Nephron (organoid): ENCODE measurements around the gene XPO5.
A peak's percentile ranks its signal among the peaks of the same experiment; 100 is the strongest.
"Not testable (repeated sequence)": the region's sequence is repeated elsewhere in the genome, so short reads cannot be mapped to it uniquely, and the experiment has no call there.

Source experiments
- H3K27ac Mint-ChIP-seq, 3 experiments: 2 replicates each; pipeline ENCODE4 v1.8.0; 2020; ENCODE audit warnings: mixed read lengths in 3 of 3, mild to moderate bottlenecking in 2 of 3, moderate library complexity in 1 of 3
- H3K27me3 Mint-ChIP-seq: 2 replicates; pipeline ENCODE4 v1.8.0; 2021; ENCODE audit warnings: low read depth, mild to moderate bottlenecking, moderate library complexity, mixed read lengths
- H3K36me3 Mint-ChIP-seq: 2 replicates; pipeline ENCODE4 v1.8.0; 2020; ENCODE audit warnings: low read depth, mixed read lengths
- H3K4me1 Mint-ChIP-seq: 2 replicates; pipeline ENCODE4 v1.8.0; 2020; ENCODE audit warnings: mixed read lengths
- H3K4me3 Mint-ChIP-seq, 3 experiments: 2 replicates each; pipeline ENCODE4 v1.8.0; 2020; ENCODE audit warnings: mild to moderate bottlenecking in 3 of 3, mixed read lengths in 3 of 3, moderate library complexity in 2 of 3
- H3K9me3 Mint-ChIP-seq: 2 replicates; pipeline ENCODE4 v1.8.0; 2020; ENCODE audit warnings: mixed read lengths
- CTCF ChIP-seq, 3 experiments: fragments of 200-600 bp; sonication (generic); IDR thresholded peaks; one replicate each; pipeline ENCODE4 v1.5.0; 2021; ENCODE audit warnings: antibody characterized with exemption in 3 of 3; ENCODE audit not compliant: unreplicated experiment in 3 of 3

XPO5 gene

GRCh38 chr6:43579171-43579570 is 3.3 kb upstream of the XPO5 start:
- H3K27ac Mint-ChIP-seq = peak overlapping the region; percentile 37 to 48 (median 43)
- no peak for TF ChIP-seq CTCF (IDR thresholded peaks at IDR 0.05; ENCODE audit: unreplicated experiment in 3 of 3)
- H3K4me1 Mint-ChIP-seq = peaks cover 25% of the 10 kb centered on the region
- H3K36me3 Mint-ChIP-seq = peaks cover 41% of the 10 kb centered on the region
- peak overlapping the region; percentile 42 to 62 (median 53) for H3K4me3 Mint-ChIP-seq
- H3K27me3 Mint-ChIP-seq = no peaks in the 10 kb centered on the region
- no peaks in the 10 kb centered on the region for H3K9me3 Mint-ChIP-seq

GRCh38 chr6:43578748-43579147 is 2.9 kb upstream of the XPO5 start:
- Mint-ChIP-seq H3K9me3 (no peaks in the 10 kb centered on the region), H3K27ac (peak overlapping the region; percentile 37 to 48 (median 43)), H3K4me3 (peak overlapping the region; percentile 42 to 62 (median 60)), H3K27me3 (no peaks in the 10 kb centered on the region), H3K4me1 (peaks cover 25% of the 10 kb centered on the region), H3K36me3 (peaks cover 36% of the 10 kb centered on the region)
- no peak for TF ChIP-seq CTCF (IDR thresholded peaks at IDR 0.05; ENCODE audit: unreplicated experiment in 3 of 3)

GRCh38 chr6:43575105-43575771 is 600 bp downstream of the XPO5 start:
- Mint-ChIP-seq H3K36me3 (peaks cover 28% of the 10 kb centered on the region), H3K27me3 (no peaks in the 10 kb centered on the region), H3K9me3 (no peaks in the 10 kb centered on the region), H3K27ac (peak overlapping the region; percentile 54 to 91 (median 90)), H3K4me1 (peaks cover 25% of the 10 kb centered on the region), H3K4me3 (peak overlapping the region; percentile 96 to 98 (median 96))
- no peak for TF ChIP-seq CTCF (IDR thresholded peaks at IDR 0.05; ENCODE audit: unreplicated experiment in 3 of 3)

GRCh38 chr6:43572015-43572414 is 3.8 kb downstream of the XPO5 start:
- Mint-ChIP-seq H3K4me3 (no peak overlapping the region), H3K9me3 (no peaks in the 10 kb centered on the region), H3K36me3 (peaks cover 24% of the 10 kb centered on the region), H3K27ac (no peak overlapping the region), H3K27me3 (no peaks in the 10 kb centered on the region), H3K4me1 (peaks cover 7% of the 10 kb centered on the region)
- TF ChIP-seq CTCF (IDR thresholded peaks at IDR 0.05; ENCODE audit: unreplicated experiment in 3 of 3) = no peak

GRCh38 chr6:43570876-43571441 is 4.9 kb downstream of the XPO5 start:
- Mint-ChIP-seq H3K27ac (peak overlapping the region in 2 of 3 experiments; percentile 12 to 14), H3K9me3 (no peaks in the 10 kb centered on the region), H3K36me3 (peaks cover 30% of the 10 kb centered on the region), H3K27me3 (no peaks in the 10 kb centered on the region), H3K4me1 (peaks cover 5% of the 10 kb centered on the region), H3K4me3 (peak overlapping the region in 1 of 3 experiments; percentile 10)
- TF ChIP-seq CTCF (IDR thresholded peaks at IDR 0.05; ENCODE audit: unreplicated experiment in 3 of 3) = no peak

GRCh38 chr6:43559328-43559727 is 16.5 kb downstream of the XPO5 start:
- no peaks in the 10 kb centered on the region for H3K9me3 Mint-ChIP-seq
- H3K4me3 Mint-ChIP-seq = no peak overlapping the region
- no peak overlapping the region for H3K27ac Mint-ChIP-seq
- no peaks in the 10 kb centered on the region for H3K27me3 Mint-ChIP-seq
- H3K4me1 Mint-ChIP-seq = no peaks in the 10 kb centered on the region
- TF ChIP-seq CTCF (IDR thresholded peaks at IDR 0.05; ENCODE audit: unreplicated experiment in 3 of 3) = no peak
- H3K36me3 Mint-ChIP-seq = peaks cover 64% of the 10 kb centered on the region

- not testable (repeated sequence) for H3K9me3 Mint-ChIP-seq, H3K4me1 Mint-ChIP-seq, H3K27me3 Mint-ChIP-seq, H3K4me3 Mint-ChIP-seq, H3K27ac Mint-ChIP-seq
- H3K36me3 Mint-ChIP-seq = peaks cover 71% of the 10 kb centered on the region
Measured at GRCh38 chr6:43557620-43558019, 18.2 kb downstream of the XPO5 start.
